Fibroblast of the aortic adventitia (primary cell): ENCODE results near the gene DPP6. TPM values are rescaled to one million over a fixed set of nuclear protein-coding genes. Genes with fewer than 3 reads are reported as not detected.

ENCODE experiments used
- DNase-seq: peaks from one replicate; pipeline ENCODE4 v3.0.0-alpha.2; 2010; ENCODE audit warnings: low read depth
- H3K4me3 ChIP-seq: 2 replicates; pipeline ENCODE4 v1.5.1; 2011; ENCODE audit warnings: low read depth, mild to moderate bottlenecking, control low read depth, low read length, moderate library complexity
- CTCF ChIP-seq: IDR thresholded peaks from 2 replicates; pipeline ENCODE4 v1.5.1; 2011; ENCODE audit warnings: mild to moderate bottlenecking, low read length, control low read depth, inconsistent platforms; ENCODE audit not compliant: insufficient read depth
- total RNA-seq: library from RNA; depleted of rRNA; stranded (reverse); fragments of >200 nt; gene quantifications from 2 replicates; pipeline ENCODE4 v1.2.3, GENCODE V29; 2012; ENCODE audit warnings: low replicate concordance

Gene DPP6
- total RNA-seq, 1 donor: not detected

- no peak for DNase-seq
- TF ChIP-seq CTCF: no peak
- H3K4me3 ChIP-seq: no peak overlapping the region
Measured at GRCh38 chr7:154388412-154388811, 336.2 kb downstream of the DPP6 start.

- DNase-seq: no peak
- no peak overlapping the region for H3K4me3 ChIP-seq
- no peak for TF ChIP-seq CTCF
Measured at GRCh38 chr7:154388999-154389398, 336.8 kb downstream of the DPP6 start.

DNA sequence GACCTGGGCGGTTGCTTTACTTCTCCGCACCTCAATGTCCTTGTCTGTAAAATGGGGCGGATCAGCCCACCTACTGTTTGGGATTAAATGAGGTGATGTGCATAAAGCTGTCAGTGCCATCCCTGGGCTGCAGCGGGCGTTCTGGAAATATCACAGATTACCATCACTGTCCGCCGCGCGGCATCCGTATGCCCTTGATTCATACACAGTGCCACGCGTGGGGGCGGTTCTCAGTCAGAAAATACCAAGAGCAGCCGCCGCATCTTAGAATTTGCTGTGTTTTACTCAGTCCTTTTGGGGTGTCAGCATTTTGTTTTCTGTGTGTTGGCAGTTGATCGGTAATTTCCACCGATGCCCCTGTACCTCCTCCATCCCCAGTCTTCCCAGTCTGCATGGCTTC is 338.8 kb downstream of the DPP6 start:
- no peak for TF ChIP-seq CTCF
- no peak for DNase-seq

GRCh38 chr7:154394804-154395203 is 342.6 kb downstream of the DPP6 start:
- H3K4me3 ChIP-seq: no peak overlapping the region
- TF ChIP-seq CTCF: no peak
- no peak for DNase-seq

More for the DNA sequence above, 338.8 kb downstream of the DPP6 start:
- H3K4me3 ChIP-seq: no peak overlapping the region

GRCh38 chr7:154406312-154406711 is 354.1 kb downstream of the DPP6 start:
- no peak for DNase-seq
- no peak for TF ChIP-seq CTCF
- no peak overlapping the region for H3K4me3 ChIP-seq

- DNase-seq: peak; percentile 1
- H3K4me3 ChIP-seq: no peak overlapping the region
- TF ChIP-seq CTCF: no peak
Measured at GRCh38 chr7:154409703-154410311, 357.6 kb downstream of the DPP6 start.

GRCh38 chr7:154412105-154412504 is 359.9 kb downstream of the DPP6 start:
- TF ChIP-seq CTCF: no peak
- no peak for DNase-seq

More at GRCh38 chr7:154412105-154412504, 359.9 kb downstream of the DPP6 start:
- H3K4me3 ChIP-seq: no peak overlapping the region
